Ovary (tissue), 3 donors: ENCODE results near the gene MRPL51.

Experiments
- POLR2A ChIP-seq: fragments of 450-650 bp; IDR thresholded peaks from one replicate; pipeline ENCODE4 v1.6.1; 2017; ENCODE audit warnings: antibody characterized with exemption, mild to moderate bottlenecking, moderate library complexity
- TF ChIP-seq, protein P1 (sequence below), 3 donors: fragments of 450-650 bp in 2 of 3; fragments of 200-600 bp in 1 of 3; IDR thresholded peaks; one replicate each; pipeline versions ENCODE4 v1.5.1 to v1.8.0; 2016 to 2022; ENCODE audit warnings: antibody characterized with exemption in 3 of 3, mild to moderate bottlenecking in 1 of 3
- donor health status: DM: no; HTN: no; CAD: no.

DNA sequence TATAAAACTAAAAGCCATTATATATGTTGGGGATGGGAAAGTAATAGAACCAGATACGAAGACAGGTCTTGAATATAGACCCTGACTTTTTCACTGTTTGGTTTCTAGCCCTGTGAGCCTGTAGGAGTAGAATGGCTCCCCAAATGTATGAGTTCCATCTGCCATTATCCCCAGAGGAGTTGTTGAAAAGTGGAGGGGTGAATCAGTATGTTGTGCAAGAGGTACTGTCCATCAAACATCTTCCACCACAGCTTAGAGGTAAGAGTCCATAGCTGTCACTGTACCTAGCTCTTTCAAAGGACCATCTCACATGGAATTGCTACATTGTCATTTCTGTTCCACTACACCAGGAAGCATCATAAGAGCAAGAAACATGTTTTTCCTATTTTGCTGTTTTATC lies 1.9 kb upstream of the MRPL51 start:
- no peak for TF ChIP-seq POLR2A
- TF ChIP-seq, protein P1, sequence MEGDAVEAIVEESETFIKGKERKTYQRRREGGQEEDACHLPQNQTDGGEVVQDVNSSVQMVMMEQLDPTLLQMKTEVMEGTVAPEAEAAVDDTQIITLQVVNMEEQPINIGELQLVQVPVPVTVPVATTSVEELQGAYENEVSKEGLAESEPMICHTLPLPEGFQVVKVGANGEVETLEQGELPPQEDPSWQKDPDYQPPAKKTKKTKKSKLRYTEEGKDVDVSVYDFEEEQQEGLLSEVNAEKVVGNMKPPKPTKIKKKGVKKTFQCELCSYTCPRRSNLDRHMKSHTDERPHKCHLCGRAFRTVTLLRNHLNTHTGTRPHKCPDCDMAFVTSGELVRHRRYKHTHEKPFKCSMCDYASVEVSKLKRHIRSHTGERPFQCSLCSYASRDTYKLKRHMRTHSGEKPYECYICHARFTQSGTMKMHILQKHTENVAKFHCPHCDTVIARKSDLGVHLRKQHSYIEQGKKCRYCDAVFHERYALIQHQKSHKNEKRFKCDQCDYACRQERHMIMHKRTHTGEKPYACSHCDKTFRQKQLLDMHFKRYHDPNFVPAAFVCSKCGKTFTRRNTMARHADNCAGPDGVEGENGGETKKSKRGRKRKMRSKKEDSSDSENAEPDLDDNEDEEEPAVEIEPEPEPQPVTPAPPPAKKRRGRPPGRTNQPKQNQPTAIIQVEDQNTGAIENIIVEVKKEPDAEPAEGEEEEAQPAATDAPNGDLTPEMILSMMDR (IDR thresholded peaks at IDR 0.05): no peak
